ENCODE measurements around the gene IFNLR1. TPM values are rescaled to one million over a fixed set of nuclear protein-coding genes. Genes with fewer than 3 reads are reported as not detected.

The IFNLR1 gene
- total RNA-seq, 1 donor from 2014 or later = 0.47 TPM

DNA sequence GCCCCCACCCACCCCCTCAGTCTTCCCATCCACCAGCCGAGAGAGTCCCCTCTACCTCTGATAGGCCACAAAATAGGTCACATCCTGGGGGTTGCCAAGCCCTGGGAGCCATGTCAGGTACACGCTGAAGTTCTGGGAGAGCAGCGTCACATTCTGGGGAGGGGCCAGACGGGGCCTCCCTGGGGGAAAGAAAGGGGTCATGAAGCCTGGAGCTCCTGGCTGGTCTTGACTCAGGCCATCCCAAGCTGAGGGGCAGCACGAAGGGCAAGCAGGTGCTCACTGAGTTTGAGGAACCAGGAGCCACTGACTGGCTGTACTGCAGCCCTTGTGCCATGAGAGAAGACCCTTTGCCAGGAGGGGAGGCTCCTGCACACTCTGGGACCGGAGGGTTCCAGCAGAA is 6.4 kb downstream of the IFNLR1 start:
- Mint-ChIP-seq H3K9me3 (ENCODE audit: unreplicated experiment) (no peaks in the 10 kb centered on the region), H3K4me1 (ENCODE audit: low read depth, unreplicated experiment) (no peaks in the 10 kb centered on the region), H3K36me3 (ENCODE audit: unreplicated experiment) (no peaks in the 10 kb centered on the region), H3K27me3 (ENCODE audit: unreplicated experiment) (peaks cover 7% of the 10 kb centered on the region), H3K27ac (ENCODE audit: unreplicated experiment) (no peak overlapping the region), H3K4me3 (ENCODE audit: unreplicated experiment) (no peak overlapping the region)
- no peak for DNase-seq
- TF ChIP-seq, protein P1, sequence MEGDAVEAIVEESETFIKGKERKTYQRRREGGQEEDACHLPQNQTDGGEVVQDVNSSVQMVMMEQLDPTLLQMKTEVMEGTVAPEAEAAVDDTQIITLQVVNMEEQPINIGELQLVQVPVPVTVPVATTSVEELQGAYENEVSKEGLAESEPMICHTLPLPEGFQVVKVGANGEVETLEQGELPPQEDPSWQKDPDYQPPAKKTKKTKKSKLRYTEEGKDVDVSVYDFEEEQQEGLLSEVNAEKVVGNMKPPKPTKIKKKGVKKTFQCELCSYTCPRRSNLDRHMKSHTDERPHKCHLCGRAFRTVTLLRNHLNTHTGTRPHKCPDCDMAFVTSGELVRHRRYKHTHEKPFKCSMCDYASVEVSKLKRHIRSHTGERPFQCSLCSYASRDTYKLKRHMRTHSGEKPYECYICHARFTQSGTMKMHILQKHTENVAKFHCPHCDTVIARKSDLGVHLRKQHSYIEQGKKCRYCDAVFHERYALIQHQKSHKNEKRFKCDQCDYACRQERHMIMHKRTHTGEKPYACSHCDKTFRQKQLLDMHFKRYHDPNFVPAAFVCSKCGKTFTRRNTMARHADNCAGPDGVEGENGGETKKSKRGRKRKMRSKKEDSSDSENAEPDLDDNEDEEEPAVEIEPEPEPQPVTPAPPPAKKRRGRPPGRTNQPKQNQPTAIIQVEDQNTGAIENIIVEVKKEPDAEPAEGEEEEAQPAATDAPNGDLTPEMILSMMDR (IDR thresholded peaks at IDR 0.05; ENCODE audit: partially characterized antibody, unreplicated experiment) = no peak

DNA sequence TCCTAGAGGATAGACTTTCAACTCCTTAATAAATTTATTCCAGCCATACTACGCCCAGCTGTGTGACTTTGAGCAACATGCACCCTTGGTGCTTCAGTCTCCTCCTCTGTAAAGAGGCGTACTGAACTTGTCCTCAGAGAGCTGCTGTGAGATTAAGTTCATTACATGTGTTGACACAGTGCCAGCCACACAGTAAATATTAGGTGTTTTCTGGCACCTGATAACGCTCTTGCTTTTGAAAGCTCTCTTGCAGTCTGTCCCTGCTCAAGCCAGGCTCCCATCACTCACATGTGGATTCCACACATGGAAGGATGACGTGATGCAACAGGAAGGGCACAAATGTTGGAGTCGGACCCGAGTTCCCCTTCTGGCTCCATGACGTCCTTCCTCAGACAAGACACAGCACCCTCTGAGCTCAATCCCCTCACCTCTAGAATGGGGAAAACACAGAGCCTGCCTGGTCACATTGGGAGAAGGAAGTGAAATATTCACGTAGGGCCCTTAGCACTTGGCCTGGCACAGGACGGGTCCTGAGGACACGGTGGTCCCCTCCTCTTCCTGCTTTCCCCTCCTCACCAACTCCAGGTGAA is 7.7 kb downstream of the IFNLR1 start:
- TF ChIP-seq, protein P1 (IDR thresholded peaks at IDR 0.05; ENCODE audit: partially characterized antibody, unreplicated experiment) = no peak
- Mint-ChIP-seq H3K4me1 (ENCODE audit: low read depth, unreplicated experiment) (no peaks in the 10 kb centered on the region), H3K36me3 (ENCODE audit: unreplicated experiment) (no peaks in the 10 kb centered on the region), H3K27me3 (ENCODE audit: unreplicated experiment) (peaks cover 7% of the 10 kb centered on the region), H3K27ac (ENCODE audit: unreplicated experiment) (no peak overlapping the region), H3K4me3 (ENCODE audit: unreplicated experiment) (no peak overlapping the region), H3K9me3 (ENCODE audit: unreplicated experiment) (no peaks in the 10 kb centered on the region)
- no peak for DNase-seq

DNA sequence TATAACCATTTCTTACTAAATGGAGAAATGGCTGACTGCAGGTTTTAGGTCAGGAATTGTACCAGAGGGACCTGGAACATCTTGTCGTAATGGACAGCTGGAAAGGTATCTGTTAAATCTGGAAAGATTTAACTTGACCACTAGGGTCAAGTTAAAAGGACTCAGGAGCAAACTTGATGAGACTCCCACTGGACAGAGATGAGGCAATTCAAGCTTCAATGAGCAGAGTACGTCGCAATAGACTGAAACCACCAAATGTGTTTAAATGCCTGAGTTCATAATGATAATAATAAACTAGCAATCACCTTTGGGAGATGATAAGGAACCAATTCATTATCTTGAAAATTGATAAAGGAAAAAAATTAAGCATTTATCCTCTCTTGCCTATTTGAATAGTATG is 8.7 kb downstream of the IFNLR1 start:
- Mint-ChIP-seq H3K27me3 (ENCODE audit: unreplicated experiment) (peaks cover 7% of the 10 kb centered on the region), H3K27ac (ENCODE audit: unreplicated experiment) (no peak overlapping the region), H3K9me3 (ENCODE audit: unreplicated experiment) (no peaks in the 10 kb centered on the region), H3K36me3 (ENCODE audit: unreplicated experiment) (no peaks in the 10 kb centered on the region), H3K4me3 (ENCODE audit: unreplicated experiment) (no peak overlapping the region), H3K4me1 (ENCODE audit: low read depth, unreplicated experiment) (no peaks in the 10 kb centered on the region)
- TF ChIP-seq, protein P1 (IDR thresholded peaks at IDR 0.05; ENCODE audit: partially characterized antibody, unreplicated experiment) = no peak
- DNase-seq = no peak

DNA sequence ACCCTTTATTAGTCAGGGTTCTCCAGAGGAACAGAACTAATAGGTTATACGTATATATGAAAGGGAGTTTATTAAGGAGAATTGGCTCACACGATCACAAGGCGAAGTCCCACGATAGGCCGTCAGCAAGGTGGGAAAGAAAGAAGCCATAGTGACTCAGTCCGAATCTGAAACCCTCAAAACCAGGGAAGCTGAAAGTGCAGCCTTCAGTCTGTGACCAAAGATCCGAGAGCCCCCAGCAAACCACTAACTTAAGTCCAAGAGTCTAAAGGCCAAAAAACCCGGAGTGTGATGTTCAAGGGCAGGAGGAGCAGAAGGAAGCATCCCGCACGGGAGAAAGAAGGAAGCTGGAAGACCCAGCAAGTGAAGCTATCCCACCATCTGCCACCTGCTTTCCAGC is 9.9 kb downstream of the IFNLR1 start:
- TF ChIP-seq, protein P1 (IDR thresholded peaks at IDR 0.05; ENCODE audit: partially characterized antibody, unreplicated experiment) = no peak
- Mint-ChIP-seq H3K9me3 (ENCODE audit: unreplicated experiment) (no peaks in the 10 kb centered on the region), H3K4me3 (ENCODE audit: unreplicated experiment) (no peak overlapping the region), H3K4me1 (ENCODE audit: low read depth, unreplicated experiment) (no peaks in the 10 kb centered on the region), H3K27me3 (ENCODE audit: unreplicated experiment) (peaks cover 7% of the 10 kb centered on the region), H3K27ac (ENCODE audit: unreplicated experiment) (no peak overlapping the region), H3K36me3 (ENCODE audit: unreplicated experiment) (no peaks in the 10 kb centered on the region)
- no peak for DNase-seq

DNA sequence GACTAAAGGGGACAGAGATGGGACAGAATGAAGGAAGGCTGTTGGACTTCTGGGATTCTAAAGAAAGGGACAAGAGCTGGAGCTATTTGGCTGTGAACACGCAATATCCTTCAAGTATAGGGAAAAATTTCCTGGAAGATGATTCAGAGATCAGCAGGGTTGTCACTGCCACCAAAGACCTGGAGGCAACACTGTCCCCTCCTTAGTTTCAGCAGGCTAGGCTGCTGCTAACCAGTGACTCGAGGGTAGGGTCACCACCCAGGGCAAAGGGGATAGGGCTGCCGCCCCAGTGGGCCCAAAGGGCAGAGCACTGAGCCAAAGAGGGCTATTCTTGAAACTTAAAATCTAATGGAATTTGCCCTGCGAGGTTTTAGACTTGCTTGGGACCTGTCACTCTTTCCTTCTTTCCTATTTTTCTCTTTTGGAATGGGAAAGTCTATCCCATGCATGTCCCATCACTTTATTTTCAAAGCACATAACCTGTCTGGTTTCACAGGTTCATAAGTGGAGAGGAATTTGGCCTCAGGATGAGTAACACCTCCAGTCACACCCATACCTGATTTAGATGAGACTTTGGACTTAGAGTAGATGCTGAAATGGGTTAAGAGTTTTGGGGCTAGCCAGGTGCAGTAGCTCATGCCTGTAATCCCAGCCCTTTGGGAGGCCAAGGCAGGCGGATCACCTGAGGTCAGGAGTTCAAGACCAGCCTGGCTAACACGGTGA is 11.9 kb downstream of the IFNLR1 start:
- no peak overlapping the region for H3K4me3 Mint-ChIP-seq (ENCODE audit: unreplicated experiment)
- H3K9me3 Mint-ChIP-seq (ENCODE audit: unreplicated experiment) = no peaks in the 10 kb centered on the region
- H3K27me3 Mint-ChIP-seq (ENCODE audit: unreplicated experiment) = peaks cover 4% of the 10 kb centered on the region
- TF ChIP-seq, protein P1 (IDR thresholded peaks at IDR 0.05; ENCODE audit: partially characterized antibody, unreplicated experiment) = no peak
- DNase-seq = no peak
- H3K4me1 Mint-ChIP-seq (ENCODE audit: low read depth, unreplicated experiment) = no peaks in the 10 kb centered on the region
- H3K27ac Mint-ChIP-seq (ENCODE audit: unreplicated experiment) = no peak overlapping the region
- no peaks in the 10 kb centered on the region for H3K36me3 Mint-ChIP-seq (ENCODE audit: unreplicated experiment)
